ENCODE measurements around the gene DAB2IP.

The DAB2IP gene

GRCh38 chr9:121707477-121708424, 56.3 kb downstream of the DAB2IP start:
- no peak for DNase-seq

GRCh38 chr9:121708768-121709488, 57.5 kb downstream of the DAB2IP start:
- no peak for DNase-seq

GRCh38 chr9:121709798-121710197, 58.4 kb downstream of the DAB2IP start:
- no peak for DNase-seq

GRCh38 chr9:121711281-121711680, 59.8 kb downstream of the DAB2IP start:
- DNase-seq: no peak

GRCh38 chr9:121711797-121712196, 60.4 kb downstream of the DAB2IP start:
- no peak for DNase-seq

GRCh38 chr9:121713400-121714070, 62.1 kb downstream of the DAB2IP start:
- DNase-seq: no peak

GRCh38 chr9:121714075-121714705, 62.8 kb downstream of the DAB2IP start:
- no peak for DNase-seq

- DNase-seq: no peak
Measured at GRCh38 chr9:121714873-121715272, 63.4 kb downstream of the DAB2IP start.

GRCh38 chr9:121717141-121717991, 65.9 kb downstream of the DAB2IP start:
- DNase-seq: no peak

GRCh38 chr9:121718084-121718483, 66.7 kb downstream of the DAB2IP start:
- DNase-seq: no peak

- DNase-seq: no peak
Measured at GRCh38 chr9:121718501-121718900, 67.1 kb downstream of the DAB2IP start.

GRCh38 chr9:121720311-121721057, 69.0 kb downstream of the DAB2IP start:
- no peak for DNase-seq

- DNase-seq: no peak
Measured at GRCh38 chr9:121721058-121721350, 69.6 kb downstream of the DAB2IP start.

GRCh38 chr9:121721770-121722169, 70.3 kb downstream of the DAB2IP start:
- no peak for DNase-seq

GRCh38 chr9:121725008-121725775, 73.8 kb downstream of the DAB2IP start:
- DNase-seq: no peak

GRCh38 chr9:121727295-121728020, 76.0 kb downstream of the DAB2IP start:
- DNase-seq: no peak

GRCh38 chr9:121728916-121729315, 77.5 kb downstream of the DAB2IP start:
- DNase-seq: no peak

GRCh38 chr9:121729769-121730562, 78.5 kb downstream of the DAB2IP start:
- no peak for DNase-seq

GRCh38 chr9:121731090-121731489, 79.7 kb downstream of the DAB2IP start:
- no peak for DNase-seq

All from CD4-positive, alpha-beta T cell treated with Interleukin-21 for 1 hour (primary cell).